Globus pallidus (tissue), 1 donor: ENCODE results near the gene PTGR2.
"Not testable (repeated sequence)": the region's sequence is repeated elsewhere in the genome, so short reads cannot be mapped to it uniquely, and the experiment has no call there.

Experiments used
- DNase-seq: peaks from one replicate; pipeline ENCODE4 v3.0.0-alpha.2; 2015; ENCODE audit warnings: low spot score

PTGR2 gene

DNA sequence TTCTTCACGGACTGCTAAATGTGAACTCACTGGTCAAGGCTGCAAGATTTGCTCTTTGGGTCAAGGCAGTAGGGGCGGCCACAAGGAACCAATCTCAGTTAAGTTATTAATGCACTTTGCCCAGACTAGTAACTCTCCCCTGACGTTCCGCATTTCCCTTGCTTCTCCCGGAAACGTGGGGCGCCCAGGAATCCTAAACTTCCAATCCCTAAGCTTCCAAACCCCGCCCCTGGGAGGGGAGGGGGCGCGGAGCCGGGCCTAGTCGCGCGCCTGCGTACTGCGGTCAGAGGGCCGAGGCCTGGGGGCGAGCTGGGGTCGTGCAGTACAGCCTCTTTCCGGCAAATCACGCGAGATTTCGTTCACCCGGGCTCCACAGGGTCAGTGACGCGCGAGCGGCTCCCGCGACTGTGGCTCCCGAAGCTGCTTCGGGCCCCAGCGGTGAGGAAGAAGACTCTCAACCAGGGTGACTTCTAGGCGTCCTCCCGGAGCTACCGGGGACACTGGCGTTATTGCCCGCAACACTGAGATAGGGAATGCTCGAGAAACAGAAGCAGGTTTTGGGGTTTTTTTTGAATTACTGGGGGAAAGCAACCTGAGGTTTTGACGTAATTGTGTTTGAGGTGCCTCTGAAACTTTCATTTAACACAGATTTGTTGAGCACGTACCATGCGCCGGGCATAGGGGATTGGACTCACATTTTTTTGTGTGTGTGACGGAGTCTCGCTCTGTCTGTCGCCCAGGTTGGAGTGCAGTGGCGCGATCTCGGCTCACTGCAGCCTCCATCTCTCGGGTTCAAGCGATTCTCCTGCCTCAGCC is at the start of gene PTGR2:
Gene PTGR2 (plus strand): TSS at position 265 of the 816 bp plus-strand sequence. CDS start 7,032 bp downstream, outside the sequence.
- DNase-seq = peak; percentile 91

DNA sequence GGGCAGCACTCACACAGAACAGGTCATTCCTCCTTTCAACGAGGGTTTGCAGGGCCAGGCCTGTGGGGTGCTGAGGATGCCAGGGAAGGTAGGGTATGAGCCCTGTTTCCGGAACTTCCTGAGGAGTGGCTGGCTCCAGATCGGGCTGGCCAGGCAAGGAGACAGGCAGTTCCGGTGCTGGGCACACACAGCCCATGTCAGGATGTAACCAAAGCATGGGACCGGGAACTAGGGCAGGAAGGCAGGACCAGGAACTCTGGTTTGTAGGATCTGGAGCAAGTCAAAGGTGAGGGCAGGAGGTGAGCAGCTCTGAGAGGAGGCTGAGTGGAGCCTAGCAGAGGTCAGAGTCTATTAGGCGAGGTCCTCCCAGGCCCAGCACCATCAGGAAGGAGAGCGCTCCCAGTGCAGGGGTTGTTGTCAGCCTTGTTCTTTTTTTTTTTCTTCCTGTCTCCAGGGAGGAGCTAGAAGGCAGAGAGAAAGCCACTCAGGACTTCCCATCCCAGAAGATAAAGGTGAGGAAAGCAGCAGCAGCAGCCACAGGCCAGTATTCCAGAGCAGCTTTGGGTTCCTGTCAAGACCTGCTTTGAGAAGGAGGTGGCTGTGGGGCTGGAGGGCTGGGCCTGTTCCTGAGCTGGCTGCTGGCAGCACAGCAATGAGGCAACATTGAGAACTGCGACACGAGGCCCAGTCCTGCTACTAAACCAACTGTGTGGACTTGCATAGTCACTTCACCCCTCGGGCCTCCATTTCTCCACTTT is 49.0 kb upstream of the PTGR2 start:
- DNase-seq = no peak

DNA sequence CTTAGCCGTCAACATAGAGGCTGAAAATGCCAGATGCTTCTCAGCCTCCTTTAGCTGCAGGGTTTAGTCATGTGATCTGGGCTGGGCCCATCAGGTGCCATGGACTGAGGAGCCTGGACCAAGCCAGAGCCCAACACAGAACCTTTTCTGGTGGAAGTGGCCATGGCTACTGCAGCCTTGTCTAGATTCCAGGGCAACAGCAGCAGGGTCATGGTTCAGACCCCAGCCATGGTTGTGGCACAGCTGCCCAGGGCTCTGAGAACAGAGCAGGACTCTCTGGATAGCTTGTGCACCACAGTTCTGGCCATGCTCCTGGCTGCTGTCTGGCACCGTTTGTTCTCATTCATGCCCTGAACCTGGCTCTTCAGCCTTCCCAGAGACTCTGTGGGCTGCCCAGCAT is 47.0 kb upstream of the PTGR2 start:
- no peak for DNase-seq

DNA sequence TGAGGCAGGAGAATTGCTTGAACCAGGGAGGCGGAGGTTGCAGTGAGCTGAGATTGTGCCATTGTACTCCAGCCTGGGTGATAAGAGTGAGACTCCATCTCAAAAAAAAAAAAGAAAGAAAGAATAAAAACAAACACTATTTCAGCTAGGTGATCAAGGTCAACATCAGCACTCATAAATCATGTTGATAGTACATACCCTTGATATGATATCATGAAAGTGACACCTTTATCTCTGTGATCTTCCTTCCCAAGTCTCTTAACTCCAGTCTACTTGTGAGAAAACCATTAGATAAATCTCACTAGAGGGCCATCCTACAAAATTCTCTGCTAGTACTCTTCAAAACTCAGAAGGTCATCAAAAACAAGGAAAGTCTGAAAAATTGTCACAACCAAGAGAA is 44.2 kb upstream of the PTGR2 start:
- DNase-seq = no peak

DNA sequence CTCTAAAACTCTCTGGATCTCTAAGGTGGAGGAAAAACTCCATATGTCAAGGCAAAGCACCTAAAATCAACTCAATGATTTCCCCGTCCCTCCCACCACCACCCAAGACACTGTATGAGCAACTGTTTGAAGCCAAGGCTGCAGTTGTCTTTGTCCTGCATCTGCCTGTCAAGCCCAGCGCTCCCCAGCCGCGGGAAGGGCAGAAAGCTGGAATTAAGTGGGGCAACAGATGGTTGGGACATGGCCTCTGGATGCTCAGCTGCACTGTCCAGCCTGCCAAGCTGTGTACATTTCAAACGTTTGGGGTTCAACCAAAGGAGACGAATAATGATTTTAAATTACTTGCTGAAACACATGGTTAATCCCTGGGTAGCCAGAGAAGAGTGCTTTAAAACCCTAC is 42.2 kb upstream of the PTGR2 start:
- no peak for DNase-seq

DNA sequence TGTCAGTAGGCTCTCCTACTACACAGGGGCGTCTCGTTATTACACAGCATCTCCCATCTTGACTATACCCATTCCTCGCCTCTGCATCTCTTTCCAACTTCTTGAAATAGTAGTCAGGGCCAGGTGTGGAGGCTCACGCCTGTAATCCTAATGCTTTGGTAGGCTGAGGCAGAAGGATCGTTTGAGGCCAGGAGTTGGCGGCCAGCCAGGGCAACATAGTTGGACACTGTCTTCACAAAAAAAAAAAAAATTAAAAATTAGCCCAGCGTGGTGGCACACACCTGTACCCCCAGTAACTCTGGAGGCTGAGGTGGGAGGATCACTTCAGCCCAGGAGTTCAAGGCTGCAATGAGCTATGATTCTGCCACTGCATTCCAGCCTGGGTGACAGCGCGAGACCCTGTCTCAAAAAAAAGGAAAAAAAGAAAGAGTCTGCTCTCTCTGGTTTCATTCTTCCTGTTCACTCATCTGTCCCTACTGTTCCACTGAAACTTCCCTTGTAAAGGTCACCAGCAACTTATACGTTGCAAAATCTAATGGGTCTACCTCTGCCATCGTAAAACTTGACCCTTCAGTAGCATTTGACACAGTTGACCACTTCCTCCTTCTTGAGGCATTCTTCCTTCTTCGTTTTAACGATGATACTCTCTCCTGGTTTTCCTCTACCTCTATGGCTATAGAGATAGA is 41.0 kb upstream of the PTGR2 start:
- no peak for DNase-seq

DNA sequence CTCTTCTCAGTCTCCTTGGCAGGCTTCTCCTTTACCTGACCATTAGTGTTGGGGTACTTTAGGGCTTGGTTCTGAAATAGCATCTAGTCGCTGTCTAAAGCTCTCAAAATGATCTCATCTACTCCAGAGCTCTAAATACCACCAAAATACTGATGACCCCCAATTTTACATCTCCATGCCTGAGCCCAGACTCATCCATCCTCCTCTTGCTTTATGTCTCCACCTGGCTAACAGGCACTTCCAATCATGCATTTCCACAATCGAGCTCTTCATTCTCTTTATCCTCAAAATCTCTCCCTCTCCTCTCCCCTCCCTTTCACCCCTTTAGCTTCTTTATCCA is 40.5 kb upstream of the PTGR2 start:
- no peak for DNase-seq

DNA sequence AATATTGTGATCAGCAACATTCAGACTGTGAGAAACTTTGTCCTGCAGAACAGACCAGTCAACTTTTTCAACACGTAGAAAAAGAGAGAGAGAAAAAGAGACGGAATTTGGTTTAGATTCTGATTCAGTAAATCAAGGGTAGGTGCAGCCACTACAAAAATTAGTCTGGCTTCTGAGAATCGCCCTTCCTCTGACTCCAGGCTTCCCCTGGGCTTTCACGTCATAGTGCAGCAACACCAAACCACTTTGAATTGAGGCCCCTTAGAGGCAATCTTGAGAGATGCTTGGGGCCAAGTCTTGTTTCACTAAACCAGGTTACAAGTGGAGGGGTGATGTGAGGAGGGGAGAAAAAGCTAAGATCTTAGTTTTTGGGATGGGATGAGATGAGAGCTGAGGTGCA is 37.5 kb upstream of the PTGR2 start:
- no peak for DNase-seq

DNA sequence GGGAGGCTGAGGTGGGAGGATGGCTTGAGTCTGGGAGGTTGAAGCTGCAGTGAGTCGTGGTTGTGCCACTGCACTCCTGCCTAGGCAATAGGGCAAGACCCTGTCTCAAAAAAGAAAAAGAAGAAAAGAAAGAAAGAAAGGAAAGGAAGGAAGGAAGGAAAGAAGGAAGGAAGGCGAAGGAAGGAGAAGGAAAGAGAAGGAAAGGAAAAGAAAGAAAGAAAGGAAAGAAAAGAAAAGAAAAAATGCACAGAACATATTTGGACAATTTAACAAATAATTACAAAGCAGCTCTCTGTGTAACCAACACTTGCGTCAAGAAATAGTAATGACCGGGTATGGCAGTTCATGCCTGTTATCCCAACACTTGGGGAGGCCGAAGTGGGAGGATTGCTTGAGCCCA is 35.8 kb upstream of the PTGR2 start:
- no peak for DNase-seq

DNA sequence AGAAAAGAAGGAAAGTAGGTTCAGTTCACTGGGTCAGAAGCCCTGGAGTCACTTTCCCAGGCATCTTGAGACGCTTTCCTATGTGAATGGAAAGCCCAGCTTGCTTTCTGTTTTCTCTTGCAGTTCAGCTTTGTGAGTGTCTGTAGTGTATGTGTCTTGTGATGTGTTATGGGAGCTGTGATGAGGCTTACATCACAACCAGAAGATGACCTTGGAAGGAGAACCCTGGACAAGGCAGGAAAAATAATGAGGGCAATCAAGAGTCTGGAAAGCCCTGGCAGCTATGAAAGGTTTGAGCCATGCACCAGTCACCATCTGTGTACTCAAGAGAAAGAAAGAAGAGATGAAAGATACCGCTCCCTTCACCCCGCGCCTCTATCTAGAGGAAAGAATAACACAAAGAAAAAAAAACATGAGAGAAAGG is 35.2 kb upstream of the PTGR2 start:
- DNase-seq = no peak

DNA sequence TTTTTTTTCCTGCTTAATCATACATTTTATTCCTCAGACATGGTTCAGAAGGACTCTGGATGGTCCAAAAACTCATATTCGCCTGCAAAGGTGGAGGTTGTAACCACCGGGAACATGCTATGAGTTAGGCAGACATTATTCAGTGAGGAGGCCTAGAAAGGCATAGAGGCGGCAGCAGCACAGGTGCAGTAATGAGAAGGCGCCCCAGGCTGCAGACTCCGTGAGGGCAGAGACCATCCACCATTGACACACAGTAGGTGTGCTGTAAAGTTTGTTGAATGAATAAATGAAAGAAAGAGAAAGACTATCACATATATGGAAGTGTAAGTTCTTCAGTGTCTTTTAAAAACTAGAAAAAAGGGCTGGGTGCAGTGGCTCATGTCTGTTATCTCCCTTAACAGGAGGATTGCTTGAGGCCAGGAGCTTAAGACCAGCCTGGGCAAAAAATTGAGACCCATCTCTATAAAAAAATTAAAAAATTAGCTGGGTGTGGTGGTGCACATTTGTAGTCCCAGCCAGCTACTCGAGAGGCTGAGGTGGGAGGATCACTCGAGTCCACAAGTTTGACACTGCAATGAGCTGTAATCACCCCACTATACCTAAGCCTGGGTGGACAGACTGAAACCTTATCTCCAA is 34.5 kb upstream of the PTGR2 start:
- DNase-seq = no peak

DNA sequence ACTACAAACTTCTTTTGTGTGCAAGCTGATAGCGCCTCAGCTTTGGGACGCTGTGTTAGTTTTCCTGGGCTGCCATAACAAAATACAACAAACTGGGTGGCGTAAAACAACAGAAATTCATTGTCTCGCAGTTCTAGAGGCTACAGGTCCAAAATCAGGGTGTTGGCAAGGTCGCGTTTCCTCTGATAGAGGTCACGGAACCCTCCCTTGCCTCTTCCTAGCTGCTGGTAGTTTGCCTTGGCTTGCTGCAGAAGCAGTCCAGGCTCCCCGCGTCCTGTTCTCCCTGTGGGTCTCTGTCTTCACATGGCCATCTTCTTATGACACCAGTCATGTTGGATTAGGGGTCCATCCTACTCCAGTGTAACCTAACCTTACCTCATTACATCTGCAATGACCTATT is 32.8 kb upstream of the PTGR2 start:
- DNase-seq = no peak

DNA sequence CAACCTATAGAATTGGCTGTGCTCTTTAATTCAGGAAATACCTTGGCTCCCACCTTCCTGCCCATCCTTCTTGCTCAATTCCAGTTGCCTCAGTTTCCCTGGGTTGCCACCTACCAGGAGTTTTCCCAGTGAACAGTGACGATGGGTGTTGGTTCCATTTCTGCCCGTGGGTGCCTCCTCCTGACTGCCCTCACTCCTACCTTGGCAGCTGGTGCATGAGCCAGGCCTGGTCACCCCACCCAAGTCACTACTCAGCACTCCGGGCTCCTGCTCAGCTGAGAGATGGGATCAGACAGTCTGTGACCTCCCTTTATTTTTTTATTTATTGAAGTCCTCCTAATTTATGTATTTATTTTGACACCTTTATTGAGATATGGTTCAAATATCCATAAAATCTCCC is 31.0 kb upstream of the PTGR2 start:
- no peak for DNase-seq

DNA sequence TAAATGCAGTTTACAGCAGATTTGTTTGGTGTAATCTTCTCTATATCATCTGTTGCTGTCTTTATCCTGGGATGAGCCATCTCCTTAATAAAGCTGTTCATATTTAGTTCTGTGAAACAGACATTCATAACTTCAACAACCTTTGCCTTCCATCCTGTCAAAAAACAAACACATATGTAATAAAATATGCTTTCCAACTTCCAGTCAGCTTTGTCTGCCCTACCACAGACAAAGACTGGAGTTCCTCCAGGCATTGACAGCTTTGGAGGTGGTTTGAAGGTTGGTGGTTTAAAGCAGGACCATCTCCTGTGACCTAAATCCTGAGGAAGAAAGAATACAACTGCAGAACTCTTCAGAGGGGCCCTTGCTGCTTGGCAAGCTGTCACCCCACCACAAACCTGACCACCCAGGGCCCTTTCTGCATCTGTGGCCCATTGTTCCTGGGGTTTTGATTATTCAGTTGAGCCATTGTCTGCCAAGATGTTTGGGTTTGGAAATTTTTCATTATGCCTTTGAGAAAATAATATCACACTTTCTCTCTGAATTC is 28.2 kb upstream of the PTGR2 start:
- no peak for DNase-seq

DNA sequence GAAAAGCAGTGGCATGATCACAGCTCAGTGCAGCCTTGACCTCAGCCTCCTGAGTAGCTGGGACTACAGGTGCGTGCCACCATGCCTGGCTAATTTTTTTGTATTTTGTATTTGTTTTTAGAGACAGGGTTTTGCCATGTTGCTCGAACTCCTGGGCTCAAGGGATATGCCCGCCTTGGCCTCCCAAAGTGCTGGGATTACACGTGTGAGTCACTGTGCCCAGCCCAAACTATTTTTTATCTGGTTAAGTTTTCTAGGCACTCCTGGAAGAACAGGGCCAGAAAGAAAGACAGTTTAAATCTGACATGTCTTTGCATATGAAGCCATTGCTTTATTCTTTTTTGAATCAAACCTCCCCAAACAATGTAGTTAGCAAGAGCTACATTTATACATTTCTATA is 27.5 kb upstream of the PTGR2 start:
- DNase-seq = no peak

DNA sequence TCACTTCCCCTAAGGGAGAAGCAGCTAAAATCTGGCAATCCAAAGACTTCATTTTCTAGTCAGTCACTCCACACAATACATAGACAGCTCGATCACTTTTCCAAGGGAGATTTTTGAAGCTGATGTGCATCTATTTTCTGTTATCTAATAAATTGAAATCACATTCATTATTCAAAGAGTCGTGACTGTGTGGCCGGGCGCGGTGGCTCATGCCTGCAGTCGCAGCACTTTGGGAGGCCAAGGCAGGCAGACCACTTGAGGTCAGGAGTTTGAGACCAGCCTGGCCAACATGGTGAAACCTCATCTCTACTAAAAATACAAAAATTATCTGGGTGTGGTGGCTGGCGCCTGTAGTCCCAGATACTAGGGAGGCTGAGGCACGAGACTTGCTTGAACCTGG is 27.1 kb upstream of the PTGR2 start:
- no peak for DNase-seq

DNA sequence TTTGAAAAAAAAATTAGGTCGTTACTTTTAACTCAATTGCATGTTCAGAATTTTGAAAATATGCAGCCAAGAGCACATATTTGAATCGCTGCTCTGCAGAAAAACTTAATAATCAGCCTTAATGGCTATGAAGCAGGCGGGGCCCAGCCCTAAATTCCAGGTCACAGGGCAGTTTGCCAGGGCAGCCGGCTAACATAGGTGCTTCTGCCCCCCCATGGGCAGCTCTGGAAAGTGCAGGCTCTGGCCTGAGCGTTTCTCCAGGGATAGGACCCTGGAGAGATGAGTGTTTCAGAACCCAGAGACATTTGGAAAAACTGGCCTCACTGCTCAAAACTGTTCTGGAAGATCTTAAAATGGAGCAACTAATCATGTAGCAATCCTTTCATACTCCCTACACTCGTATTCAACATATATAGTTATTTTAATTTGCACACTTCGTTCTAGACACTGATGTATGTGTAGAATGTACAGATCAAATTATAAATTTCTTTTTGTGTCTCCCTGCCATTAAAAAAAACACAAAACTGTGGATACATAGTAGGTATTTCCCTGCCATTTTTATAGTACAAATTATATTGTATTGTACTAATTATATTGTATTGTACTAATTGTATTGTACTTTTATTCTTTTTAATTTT is 26.0 kb upstream of the PTGR2 start:
- peak; percentile 76 for DNase-seq

DNA sequence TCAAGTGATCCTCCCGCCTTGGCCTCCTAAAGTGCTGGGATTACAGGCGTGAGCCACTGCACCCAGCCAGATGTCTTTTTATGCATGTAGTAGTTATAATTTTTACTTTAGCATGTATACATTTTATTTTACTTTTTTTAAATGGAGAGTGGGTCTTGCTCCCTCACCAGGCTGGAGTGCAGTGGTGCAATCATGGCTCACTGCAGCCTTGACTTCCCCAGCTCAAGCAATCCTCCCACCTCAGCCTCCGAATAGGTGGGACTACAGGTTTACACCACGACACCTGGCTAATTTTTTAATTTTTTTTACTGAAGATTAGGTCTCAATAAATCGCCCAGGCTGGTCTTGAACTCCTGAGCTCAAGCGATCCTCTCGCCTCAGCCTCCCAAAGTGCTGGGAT is 24.4 kb upstream of the PTGR2 start:
- DNase-seq = not testable (repeated sequence)

DNA sequence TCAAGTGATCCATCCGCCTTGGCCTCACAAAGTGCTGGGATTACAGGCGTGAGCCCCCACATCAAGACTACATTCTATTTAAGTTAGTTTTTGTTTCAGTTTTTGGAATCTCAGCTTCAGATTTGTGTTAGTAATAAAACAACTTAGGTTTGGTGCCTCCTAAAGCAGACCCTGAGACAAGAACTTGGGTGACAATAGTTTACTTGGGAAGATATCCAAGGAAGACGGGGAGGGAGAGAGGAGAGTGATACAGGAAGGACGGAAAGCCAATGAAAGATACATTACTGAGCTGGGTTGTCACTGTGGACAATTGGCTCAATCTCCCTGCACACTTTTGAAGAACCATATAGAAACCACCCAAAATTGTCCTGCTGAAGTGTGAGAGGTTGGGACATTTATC is 22.6 kb upstream of the PTGR2 start:
- DNase-seq = no peak

DNA sequence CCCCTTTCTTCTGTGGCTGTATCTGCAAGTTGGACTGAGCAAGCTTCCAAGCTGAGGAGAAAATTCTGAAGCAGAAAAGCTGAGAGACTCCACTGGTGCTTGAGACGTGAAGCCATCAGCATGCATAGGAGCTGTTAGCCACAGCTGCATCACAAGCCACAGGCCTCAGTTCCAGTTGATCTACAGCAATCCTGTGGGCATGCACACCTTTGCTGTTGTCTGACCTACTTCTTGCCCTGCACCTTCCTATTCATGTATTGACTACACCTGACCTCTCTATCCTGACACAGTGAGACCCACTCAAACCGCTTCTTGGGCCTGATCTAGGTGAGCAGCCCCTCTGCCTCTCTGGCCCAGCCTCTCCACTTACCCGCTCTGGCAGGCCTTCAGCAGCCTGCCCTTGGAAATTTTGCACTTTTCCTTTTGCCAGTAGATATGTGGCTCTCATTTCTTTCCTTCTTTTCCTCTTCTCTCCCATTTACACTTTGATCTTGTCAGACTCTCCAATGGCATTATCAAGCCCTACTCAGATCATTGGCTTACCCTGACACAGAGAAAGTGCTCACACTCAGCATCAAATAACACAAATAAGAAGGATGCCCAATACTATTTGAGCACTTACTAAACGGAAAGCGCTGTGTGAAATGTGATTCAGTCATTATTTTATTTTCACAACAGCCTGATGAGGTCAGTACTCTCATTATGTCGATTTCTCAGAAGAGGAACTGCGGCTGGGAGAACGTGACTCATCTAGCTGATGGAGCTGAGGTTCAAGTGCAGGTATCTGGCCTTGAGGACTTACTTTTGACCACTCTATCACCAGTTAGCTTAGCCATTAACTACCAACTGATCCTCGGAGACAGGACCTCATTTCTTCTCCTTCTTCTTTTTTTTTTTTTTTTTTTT is 21.9 kb upstream of the PTGR2 start:
- no peak for DNase-seq

DNA sequence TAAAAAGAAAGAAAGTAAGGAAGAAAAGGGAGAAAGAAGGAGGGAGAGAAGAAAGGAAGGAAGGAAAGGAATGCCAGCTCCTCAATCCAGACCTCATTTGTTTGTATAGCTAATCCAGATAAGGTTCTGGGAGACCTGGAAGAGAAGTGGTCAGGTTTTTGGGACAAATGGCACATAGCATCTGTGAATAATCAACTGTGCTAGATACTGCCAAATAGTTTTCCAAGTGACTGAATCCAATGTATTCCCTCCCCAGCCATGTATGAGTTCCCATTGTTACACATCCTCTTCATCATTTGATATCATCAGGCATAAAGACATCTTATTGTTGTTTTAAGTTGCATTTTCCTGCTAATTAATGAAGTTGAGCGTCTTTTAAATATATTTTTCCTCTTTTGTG is 18.6 kb upstream of the PTGR2 start:
- no peak for DNase-seq
